Type B pancreatic cell (in vitro differentiated cells): ENCODE measurements around the gene PDCD1LG2. TPM values are rescaled to one million over a fixed set of nuclear protein-coding genes. Genes with fewer than 3 reads are reported as not detected.

Experiments used
- DNase-seq: peaks from one replicate; pipeline ENCODE4 v3.0.0; 2021; ENCODE audit warnings: mixed read lengths; ENCODE audit not compliant: unreplicated experiment; ENCODE audit errors: extremely low spot score
- H3K27ac Mint-ChIP-seq: 2 replicates; pipeline ENCODE4 v1.8.0; 2021; ENCODE audit warnings: mild to moderate bottlenecking, mixed read lengths
- H3K27me3 Mint-ChIP-seq: 2 replicates; pipeline ENCODE4 v1.8.0; 2021; ENCODE audit warnings: mixed read lengths
- H3K36me3 Mint-ChIP-seq: 2 replicates; pipeline ENCODE4 v1.8.0; 2021; ENCODE audit warnings: mixed read lengths
- H3K4me1 Mint-ChIP-seq: one replicate; pipeline ENCODE4 v1.8.0; 2021; ENCODE audit warnings: mixed read lengths; ENCODE audit not compliant: unreplicated experiment
- H3K4me3 Mint-ChIP-seq: 2 replicates; pipeline ENCODE4 v1.8.0; 2021; ENCODE audit warnings: mild to moderate bottlenecking, mixed read lengths
- H3K9me3 Mint-ChIP-seq: 2 replicates; pipeline ENCODE4 v1.8.0; 2021; ENCODE audit warnings: mixed read lengths
- total RNA-seq: library from RNA; stranded (reverse); gene quantifications from 2 replicates; pipeline ENCODE4 v1.2.1, GENCODE V29; 2021; ENCODE audit warnings: low replicate concordance
- TF ChIP-seq, protein P1 (sequence below): fragments of 200-600 bp; sonication (generic); conservative IDR thresholded peaks from 2 replicates; pipeline ENCODE4 v1.5.0; 2021; ENCODE audit warnings: antibody characterized with exemption, mild to moderate bottlenecking

The PDCD1LG2 gene
- total RNA-seq, 1 donor from 2014 or later: not detected

DNA sequence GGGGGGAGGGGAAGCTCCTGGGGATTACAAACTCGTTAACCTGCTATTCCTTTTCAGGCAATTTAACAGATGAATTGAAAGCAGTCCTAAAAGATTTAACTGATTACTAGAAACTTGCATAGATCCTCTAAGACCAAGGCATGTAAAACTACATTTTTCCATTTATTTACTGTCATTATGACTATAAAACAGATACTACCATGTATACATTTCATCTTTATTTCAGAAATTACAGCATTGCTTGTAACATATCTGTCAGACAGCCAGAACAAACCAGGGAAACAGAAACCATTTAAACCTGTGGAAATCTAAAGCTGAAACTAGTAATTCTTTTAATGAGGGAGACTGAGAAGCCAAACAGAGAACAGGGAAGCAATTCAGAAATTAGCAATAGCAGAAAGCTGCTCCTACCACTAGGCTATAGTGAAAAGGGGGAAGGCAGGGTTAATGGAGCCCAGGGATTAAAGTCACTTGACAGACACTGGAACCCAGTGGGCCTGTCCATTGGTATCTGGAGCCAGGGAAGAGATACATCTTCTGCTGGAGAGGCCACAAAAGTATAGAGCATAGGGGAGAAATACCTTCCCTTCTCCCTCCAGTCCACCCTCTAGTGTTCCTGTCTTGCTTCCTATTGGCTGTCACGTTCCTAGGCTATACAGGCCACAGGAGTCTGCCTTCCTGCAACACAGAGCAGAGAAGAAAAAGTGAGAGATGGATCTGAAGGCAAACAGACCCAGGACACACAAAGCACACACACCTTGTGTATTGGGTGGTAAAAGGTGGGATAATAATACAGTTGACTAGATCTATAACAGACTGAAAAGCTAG is 33.8 kb downstream of the PDCD1LG2 start:
- Mint-ChIP-seq H3K4me3 (no peak overlapping the region), H3K4me1 (no peaks in the 10 kb centered on the region), H3K27me3 (no peaks in the 10 kb centered on the region), H3K36me3 (no peaks in the 10 kb centered on the region), H3K27ac (no peak overlapping the region), H3K9me3 (no peaks in the 10 kb centered on the region)
- no peak for DNase-seq
- TF ChIP-seq, protein P1, sequence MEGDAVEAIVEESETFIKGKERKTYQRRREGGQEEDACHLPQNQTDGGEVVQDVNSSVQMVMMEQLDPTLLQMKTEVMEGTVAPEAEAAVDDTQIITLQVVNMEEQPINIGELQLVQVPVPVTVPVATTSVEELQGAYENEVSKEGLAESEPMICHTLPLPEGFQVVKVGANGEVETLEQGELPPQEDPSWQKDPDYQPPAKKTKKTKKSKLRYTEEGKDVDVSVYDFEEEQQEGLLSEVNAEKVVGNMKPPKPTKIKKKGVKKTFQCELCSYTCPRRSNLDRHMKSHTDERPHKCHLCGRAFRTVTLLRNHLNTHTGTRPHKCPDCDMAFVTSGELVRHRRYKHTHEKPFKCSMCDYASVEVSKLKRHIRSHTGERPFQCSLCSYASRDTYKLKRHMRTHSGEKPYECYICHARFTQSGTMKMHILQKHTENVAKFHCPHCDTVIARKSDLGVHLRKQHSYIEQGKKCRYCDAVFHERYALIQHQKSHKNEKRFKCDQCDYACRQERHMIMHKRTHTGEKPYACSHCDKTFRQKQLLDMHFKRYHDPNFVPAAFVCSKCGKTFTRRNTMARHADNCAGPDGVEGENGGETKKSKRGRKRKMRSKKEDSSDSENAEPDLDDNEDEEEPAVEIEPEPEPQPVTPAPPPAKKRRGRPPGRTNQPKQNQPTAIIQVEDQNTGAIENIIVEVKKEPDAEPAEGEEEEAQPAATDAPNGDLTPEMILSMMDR: no peak

DNA sequence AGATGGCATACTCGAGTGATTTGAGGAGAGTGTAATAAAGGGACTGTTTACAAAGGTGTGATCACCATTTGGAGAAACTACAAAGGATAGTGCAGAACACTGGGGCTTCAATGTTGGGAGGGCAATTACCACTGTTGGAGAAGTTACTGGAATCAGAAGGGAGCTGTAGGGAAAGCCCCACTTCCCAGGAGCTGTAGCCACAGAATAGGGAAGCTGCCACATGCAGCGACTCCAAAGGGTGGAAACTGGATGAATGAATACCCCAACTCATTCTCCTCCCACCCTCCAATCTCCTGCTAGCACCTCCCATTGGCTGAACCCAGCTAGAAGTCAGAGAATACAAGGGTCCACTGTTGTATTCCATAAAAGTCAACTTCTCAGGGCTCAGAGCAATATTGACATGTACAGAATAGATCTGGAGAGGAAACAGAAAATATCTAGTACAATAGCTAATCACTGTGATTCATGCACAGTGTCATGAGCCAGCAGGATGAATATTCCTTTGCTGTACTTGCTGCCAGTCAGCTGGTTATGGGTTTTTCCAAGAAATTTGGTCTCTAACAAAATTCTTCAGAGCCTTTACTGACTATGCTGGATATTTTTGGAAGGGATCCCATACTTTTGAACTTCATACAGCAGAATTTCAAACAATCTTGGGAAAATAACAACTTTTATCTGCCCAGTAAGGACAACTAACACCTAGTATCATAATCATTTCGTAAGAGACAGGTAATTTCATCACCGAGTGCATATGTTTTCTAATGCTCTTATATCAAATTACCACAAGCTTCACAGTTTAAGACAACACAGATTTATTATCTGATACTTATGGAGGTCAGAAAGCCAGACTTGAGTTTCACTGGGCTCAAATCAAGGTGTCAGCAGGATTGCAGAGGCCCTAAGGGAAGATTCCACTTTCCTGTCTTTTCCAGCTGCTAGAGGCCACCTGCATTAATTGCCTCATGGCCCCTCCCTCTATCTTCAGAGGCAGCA is 39.6 kb downstream of the PDCD1LG2 start:
- Mint-ChIP-seq H3K9me3 (no peaks in the 10 kb centered on the region), H3K27me3 (no peaks in the 10 kb centered on the region), H3K27ac (peak overlapping the region; percentile 46), H3K36me3 (no peaks in the 10 kb centered on the region), H3K4me3 (no peak overlapping the region), H3K4me1 (peaks cover 9% of the 10 kb centered on the region)
- DNase-seq: no peak
- TF ChIP-seq, protein P1: no peak

DNA sequence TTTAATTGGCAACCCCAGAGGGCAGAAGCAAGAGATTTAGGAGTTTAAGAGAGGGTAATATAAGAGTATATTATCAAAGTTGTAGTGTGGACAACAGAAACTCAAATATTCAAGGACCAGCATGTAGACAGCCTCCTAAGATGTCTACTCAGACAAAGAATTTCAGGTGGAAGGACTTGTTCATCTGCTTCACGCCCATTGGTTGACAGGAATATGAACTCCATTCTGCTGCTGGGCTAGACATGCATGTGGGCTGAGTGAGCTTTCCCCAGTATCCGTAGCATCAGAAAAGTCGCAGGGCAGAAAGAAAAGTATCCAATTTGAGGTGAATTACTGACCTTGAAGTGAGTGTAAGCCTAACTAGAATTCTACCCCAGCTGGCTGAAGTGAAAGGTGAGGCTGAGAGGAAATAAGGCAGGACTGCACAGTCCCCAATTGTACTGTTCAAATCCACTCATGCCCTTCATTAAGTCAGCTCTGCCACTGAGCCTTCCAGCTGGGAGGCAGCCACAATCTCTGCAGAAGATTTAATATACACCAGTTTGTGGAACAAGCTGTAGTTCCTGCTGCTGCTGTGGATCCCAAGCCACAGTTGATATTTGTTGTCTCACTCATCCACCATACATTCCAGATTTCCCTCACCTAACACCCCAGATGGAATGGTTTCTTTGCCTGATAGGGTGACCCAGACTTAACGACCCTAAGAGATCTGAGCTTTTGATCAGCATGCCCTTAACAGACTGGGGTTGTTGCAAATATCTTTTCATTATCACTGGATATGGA is 41.2 kb downstream of the PDCD1LG2 start:
- Mint-ChIP-seq H3K4me1 (peaks cover 9% of the 10 kb centered on the region), H3K27me3 (no peaks in the 10 kb centered on the region), H3K4me3 (no peak overlapping the region), H3K36me3 (no peaks in the 10 kb centered on the region), H3K9me3 (no peaks in the 10 kb centered on the region), H3K27ac (peak overlapping the region; percentile 56)
- no peak for DNase-seq
- TF ChIP-seq, protein P1: no peak

DNA sequence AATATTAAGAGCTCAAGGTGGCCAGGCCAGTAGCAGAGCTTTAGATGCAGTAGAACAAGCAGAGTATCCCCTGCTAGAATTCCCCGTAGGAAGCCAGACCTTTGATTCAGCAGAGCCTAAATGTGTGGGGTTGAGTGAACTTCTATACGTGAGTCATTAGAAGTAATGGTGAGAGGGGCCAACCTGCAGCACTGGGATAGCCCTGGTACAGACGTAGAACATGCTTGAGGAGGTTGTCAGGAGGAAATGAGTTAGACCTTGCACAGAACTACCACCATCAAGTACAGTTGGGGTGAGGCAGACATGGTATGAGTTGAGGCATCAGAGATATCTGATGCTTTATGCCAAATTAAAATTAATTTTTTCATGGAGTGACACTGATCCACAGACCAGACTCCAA is 42.0 kb downstream of the PDCD1LG2 start:
- Mint-ChIP-seq H3K4me1 (peaks cover 9% of the 10 kb centered on the region), H3K4me3 (no peak overlapping the region), H3K9me3 (no peaks in the 10 kb centered on the region), H3K27me3 (no peaks in the 10 kb centered on the region), H3K27ac (no peak overlapping the region), H3K36me3 (no peaks in the 10 kb centered on the region)
- TF ChIP-seq, protein P1: no peak
- DNase-seq: no peak

DNA sequence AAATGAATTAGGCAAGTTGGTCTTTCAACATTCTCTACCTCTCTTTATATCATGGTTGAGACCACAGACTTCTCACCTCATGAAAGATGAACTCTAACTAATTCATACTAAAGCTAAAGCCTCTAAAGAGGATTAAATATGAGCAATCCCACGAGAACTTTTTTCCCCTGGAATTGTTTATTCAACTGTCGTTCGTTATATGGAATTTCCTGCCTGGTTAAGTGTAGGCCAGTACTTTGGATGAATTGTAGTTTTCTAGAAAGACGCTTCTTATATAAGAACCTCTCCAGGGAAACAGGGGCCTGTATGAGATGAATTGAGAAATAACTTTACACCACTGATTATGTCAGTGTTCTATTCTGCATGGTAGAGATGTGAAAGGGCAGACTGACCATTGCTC is 42.9 kb downstream of the PDCD1LG2 start:
- no peaks in the 10 kb centered on the region for H3K27me3 Mint-ChIP-seq
- peaks cover 9% of the 10 kb centered on the region for H3K4me1 Mint-ChIP-seq
- no peak for DNase-seq
- TF ChIP-seq, protein P1: no peak
- no peak overlapping the region for H3K27ac Mint-ChIP-seq
- no peak overlapping the region for H3K4me3 Mint-ChIP-seq
- no peaks in the 10 kb centered on the region for H3K9me3 Mint-ChIP-seq
- no peaks in the 10 kb centered on the region for H3K36me3 Mint-ChIP-seq
